HG02759 (cell line): ENCODE data around the gene SRCAP.

Experiments
- ATAC-seq: cut with Tn5 transposase; IDR thresholded peaks from one replicate; pipeline ENCODE4 v1.9.1; 2021; ENCODE audit warnings: mild to moderate bottlenecking, moderate library complexity; ENCODE audit not compliant: unreplicated experiment

The SRCAP gene

GRCh38 chr16:30698816-30699614 lies at the start of gene SRCAP:
Gene SRCAP (plus strand): TSS chr16:30699171. CDS start chr16:30700825, 1,654 bp downstream.
- peak; percentile 37 for ATAC-seq

- no peak for ATAC-seq
Measured at GRCh38 chr16:30649725-30650368, 49.1 kb upstream of the SRCAP start.

GRCh38 chr16:30650369-30651123 lies 48.4 kb upstream of the SRCAP start, which contains the start of gene PRR14:
Gene PRR14 (plus strand): TSS chr16:30650960. CDS start chr16:30651646, 686 bp downstream.
- peak; percentile 79 for ATAC-seq

GRCh38 chr16:30651124-30652004 lies 47.6 kb upstream of the SRCAP start:
- peak; percentile 59 for ATAC-seq

GRCh38 chr16:30652005-30652296 lies 47.0 kb upstream of the SRCAP start:
- no peak for ATAC-seq

GRCh38 chr16:30652718-30653117 lies 46.3 kb upstream of the SRCAP start:
- ATAC-seq, result no peak

GRCh38 chr16:30654856-30655255 lies 44.1 kb upstream of the SRCAP start:
- no peak for ATAC-seq

GRCh38 chr16:30655815-30656347 lies 43.1 kb upstream of the SRCAP start:
- no peak for ATAC-seq

- ATAC-seq, result no peak
Measured at GRCh38 chr16:30656388-30656787, 42.6 kb upstream of the SRCAP start.

GRCh38 chr16:30656974-30657865 lies 41.8 kb upstream of the SRCAP start:
- ATAC-seq, result no peak

- peak; percentile 72 for ATAC-seq
Measured at GRCh38 chr16:30657866-30658730, 40.9 kb upstream of the SRCAP start, which contains the start of gene FBRS. Gene FBRS (plus strand): TSS chr16:30658431. CDS start chr16:30659519, 1,088 bp downstream.

GRCh38 chr16:30658731-30659506 lies 40.1 kb upstream of the SRCAP start:
- ATAC-seq, result peak; percentile 25

GRCh38 chr16:30659507-30660423 lies 39.2 kb upstream of the SRCAP start:
- ATAC-seq, result peak; percentile 1

- no peak for ATAC-seq
Measured at GRCh38 chr16:30660424-30661261, 38.3 kb upstream of the SRCAP start.

GRCh38 chr16:30662449-30662848 lies 36.5 kb upstream of the SRCAP start:
- no peak for ATAC-seq

- ATAC-seq, result no peak
Measured at GRCh38 chr16:30663038-30663437, 35.9 kb upstream of the SRCAP start.
